GM13976 (cell line): ENCODE data around the gene LRRC32.

Experiments
- DNase-seq: peaks from one replicate; pipeline ENCODE4 v3.0.0; 2012; ENCODE audit warnings: low spot score
- in situ Hi-C: fragments of 300-500 bp; cut with MboI; formaldehyde crosslinking; loops from one replicate; pipeline ENCODE4 v1.12.0; 2022; ENCODE audit warnings: low sequenced_read_pairs, mixed read lengths, inconsistent platforms; ENCODE audit not compliant: unreplicated experiment
- TF ChIP-seq, protein P1 (sequence below): IDR thresholded peaks from 2 replicates; pipeline ENCODE4 v1.5.1; 2012; ENCODE audit warnings: borderline replicate concordance, mild to moderate bottlenecking; ENCODE audit not compliant: insufficient read depth; ENCODE audit errors: extremely low read depth, missing control alignments, control extremely low read depth

The LRRC32 gene, protein sequence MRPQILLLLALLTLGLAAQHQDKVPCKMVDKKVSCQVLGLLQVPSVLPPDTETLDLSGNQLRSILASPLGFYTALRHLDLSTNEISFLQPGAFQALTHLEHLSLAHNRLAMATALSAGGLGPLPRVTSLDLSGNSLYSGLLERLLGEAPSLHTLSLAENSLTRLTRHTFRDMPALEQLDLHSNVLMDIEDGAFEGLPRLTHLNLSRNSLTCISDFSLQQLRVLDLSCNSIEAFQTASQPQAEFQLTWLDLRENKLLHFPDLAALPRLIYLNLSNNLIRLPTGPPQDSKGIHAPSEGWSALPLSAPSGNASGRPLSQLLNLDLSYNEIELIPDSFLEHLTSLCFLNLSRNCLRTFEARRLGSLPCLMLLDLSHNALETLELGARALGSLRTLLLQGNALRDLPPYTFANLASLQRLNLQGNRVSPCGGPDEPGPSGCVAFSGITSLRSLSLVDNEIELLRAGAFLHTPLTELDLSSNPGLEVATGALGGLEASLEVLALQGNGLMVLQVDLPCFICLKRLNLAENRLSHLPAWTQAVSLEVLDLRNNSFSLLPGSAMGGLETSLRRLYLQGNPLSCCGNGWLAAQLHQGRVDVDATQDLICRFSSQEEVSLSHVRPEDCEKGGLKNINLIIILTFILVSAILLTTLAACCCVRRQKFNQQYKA

DNA sequence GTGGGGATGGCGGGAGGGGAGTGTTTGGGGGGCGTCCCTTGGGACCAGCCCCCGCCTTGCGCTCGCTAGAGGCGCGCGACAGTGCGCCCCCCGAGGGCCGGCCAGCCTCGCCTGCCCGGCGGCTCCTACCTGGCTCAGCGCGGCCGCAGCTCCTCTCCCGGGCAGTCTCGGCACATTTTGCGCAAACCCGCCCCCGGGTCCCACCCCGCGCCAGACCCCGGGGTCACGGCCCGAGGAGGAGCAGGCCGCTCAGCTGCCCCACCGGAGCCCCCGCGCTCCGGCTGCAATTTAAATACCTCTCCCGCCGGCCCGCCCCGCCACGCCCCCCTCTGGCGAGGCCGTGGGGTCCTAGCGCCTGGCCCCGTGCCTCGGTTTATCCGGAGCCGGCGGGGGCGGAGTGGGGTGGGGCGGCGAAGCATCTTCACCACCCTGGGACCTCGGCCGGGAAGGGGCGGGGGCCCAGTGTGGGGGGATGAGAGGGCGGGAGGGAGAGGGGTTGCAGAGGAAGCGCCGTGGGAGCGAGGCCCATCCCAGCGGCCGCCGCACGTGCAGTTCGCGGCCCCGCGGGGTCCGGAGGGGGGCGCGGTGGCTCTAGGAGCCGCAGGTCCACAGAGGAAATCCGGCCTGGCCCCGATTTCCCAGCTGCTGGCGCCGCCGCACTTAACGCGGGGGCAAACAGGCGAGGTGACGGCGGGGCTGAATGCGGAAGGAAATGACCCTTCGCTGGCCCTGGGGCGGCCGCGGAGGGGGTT lies at the start of gene LRRC32:
LRRC32 (minus strand) TSS at position 263 of the 752 bp plus-strand sequence. CDS start 4,793 bp downstream, outside the sequence.
- peak; percentile 73 for DNase-seq
- TF ChIP-seq, protein P1, sequence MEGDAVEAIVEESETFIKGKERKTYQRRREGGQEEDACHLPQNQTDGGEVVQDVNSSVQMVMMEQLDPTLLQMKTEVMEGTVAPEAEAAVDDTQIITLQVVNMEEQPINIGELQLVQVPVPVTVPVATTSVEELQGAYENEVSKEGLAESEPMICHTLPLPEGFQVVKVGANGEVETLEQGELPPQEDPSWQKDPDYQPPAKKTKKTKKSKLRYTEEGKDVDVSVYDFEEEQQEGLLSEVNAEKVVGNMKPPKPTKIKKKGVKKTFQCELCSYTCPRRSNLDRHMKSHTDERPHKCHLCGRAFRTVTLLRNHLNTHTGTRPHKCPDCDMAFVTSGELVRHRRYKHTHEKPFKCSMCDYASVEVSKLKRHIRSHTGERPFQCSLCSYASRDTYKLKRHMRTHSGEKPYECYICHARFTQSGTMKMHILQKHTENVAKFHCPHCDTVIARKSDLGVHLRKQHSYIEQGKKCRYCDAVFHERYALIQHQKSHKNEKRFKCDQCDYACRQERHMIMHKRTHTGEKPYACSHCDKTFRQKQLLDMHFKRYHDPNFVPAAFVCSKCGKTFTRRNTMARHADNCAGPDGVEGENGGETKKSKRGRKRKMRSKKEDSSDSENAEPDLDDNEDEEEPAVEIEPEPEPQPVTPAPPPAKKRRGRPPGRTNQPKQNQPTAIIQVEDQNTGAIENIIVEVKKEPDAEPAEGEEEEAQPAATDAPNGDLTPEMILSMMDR, result no peak
- in situ Hi-C loops, result no loop called here

DNA sequence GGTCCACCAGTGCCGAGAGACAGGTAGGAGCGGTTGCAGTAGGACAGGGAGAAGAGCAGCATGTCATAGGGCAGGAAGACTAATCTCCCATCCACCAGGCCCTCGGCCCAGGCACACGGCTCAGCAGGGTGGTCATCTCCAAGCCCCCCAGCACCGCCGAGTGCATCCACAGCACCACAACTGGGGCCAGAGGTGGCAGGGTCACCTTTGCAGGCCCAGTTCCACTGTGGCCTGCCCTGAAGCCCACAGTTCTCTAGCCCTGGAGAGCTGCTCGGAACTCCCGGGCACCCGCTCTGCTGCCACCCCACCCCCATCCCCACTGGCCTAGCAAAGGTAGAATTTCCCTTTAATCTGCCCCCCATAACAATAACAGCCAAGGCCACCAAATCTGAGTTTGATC lies 49.1 kb upstream of the LRRC32 start:
- TF ChIP-seq, protein P1, result no peak
- in situ Hi-C loops, result loop anchor here (10.0 kb wide), 1 partner anchor 85 kb away; no protein-coding TSS in a partner anchor
- no peak for DNase-seq

DNA sequence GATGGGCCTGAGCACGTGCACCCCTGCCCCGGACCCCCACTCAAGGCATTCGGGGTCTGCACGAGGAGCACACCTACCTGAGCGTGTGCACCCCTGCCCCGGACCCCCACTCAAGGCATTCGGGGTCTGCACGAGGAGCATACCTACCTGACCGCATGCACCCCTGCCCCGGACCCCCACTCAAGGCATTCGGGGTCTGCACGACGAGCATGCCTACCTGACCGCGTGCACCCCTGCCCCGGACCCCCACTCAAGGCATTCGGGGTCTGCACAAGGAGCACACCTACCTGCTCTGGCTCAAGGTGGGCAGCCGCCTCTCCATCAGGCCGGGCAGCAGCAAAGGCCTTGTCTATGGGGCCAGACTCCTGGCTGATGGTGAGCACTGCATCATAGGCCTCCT lies 48.7 kb upstream of the LRRC32 start:
- TF ChIP-seq, protein P1, result no peak
- in situ Hi-C loops, result no loop called here

DNA sequence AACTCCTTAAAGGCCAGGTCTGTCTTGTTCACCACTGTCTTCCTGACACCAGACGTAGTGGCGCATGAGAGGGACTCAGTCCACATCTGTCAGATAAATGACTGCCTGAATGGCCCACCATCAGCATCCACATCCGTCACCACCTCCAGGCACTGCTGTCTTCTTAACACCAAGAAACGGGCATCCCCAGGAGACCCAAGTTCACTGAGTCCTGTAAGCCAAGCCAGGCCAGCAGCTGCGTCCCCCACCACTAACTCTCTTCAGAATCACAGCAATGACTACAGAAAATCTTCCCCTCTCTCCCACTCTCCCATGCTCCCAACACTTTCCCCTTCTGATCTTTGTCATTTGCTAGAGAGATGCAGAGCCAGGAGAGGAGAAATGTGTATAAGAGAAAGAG lies 47.3 kb upstream of the LRRC32 start:
- TF ChIP-seq, protein P1, result no peak
- in situ Hi-C loops, result no loop called here
- no peak for DNase-seq

More for the DNA sequence above, 48.7 kb upstream of the LRRC32 start:
- no peak for DNase-seq

DNA sequence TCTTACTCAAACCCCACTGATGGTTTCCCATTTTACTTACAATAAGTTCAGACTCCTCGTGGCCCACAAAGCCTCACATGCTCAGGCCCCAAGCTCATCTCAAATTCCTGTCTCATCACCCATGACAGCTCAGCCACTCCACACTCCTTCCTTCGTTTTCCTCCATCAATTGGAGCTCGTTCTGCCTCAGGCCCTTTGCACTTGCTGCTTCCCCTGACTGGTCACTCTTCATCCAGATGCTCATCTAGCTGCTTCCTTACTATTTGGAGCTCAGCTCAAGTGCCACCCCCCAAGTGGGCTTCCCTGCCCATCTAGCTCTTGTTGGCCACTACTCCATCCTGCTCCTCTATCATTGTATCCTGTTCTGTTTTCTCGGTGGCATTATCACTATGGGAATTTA lies 46.8 kb upstream of the LRRC32 start:
- no peak for DNase-seq
- in situ Hi-C loops, result no loop called here
- TF ChIP-seq, protein P1, result no peak

DNA sequence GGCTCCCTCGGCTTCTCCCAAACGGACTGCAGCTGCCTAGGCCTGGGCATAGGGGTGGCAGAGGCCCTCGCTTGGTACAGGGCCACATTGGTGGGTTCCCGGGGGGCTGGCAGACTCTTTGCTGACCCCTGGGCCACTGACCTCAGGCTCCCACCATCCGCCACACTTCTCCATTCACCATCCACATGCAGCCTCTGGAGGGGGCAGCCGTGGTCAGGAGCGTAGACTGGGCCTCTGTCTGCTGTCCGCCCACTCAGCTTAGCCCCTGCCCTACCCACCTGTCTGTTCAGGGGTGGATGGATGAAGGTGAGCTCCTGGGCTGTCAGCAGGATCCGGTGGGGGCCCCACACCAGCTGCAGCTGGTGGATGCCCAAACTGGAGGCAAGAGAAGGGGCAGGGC lies 45.7 kb upstream of the LRRC32 start:
- in situ Hi-C loops, result no loop called here
- DNase-seq, result no peak
- TF ChIP-seq, protein P1, result no peak
